Osteocyte (in vitro differentiated cells): ENCODE data around the gene NETO2. TPM values are rescaled to one million over a fixed set of nuclear protein-coding genes. Genes with fewer than 3 reads are reported as not detected.

Source experiments
- DNase-seq: peaks from one replicate; pipeline ENCODE4 v3.0.0; 2021; ENCODE audit warnings: mixed read lengths; ENCODE audit not compliant: unreplicated experiment; ENCODE audit errors: extremely low spot score
- H3K27ac Mint-ChIP-seq: one replicate; pipeline ENCODE4 v1.8.0; 2021; ENCODE audit warnings: mild to moderate bottlenecking, mixed read lengths; ENCODE audit not compliant: unreplicated experiment
- H3K27me3 Mint-ChIP-seq: one replicate; pipeline ENCODE4 v1.8.0; 2021; ENCODE audit warnings: mixed read lengths; ENCODE audit not compliant: unreplicated experiment
- H3K36me3 Mint-ChIP-seq: one replicate; pipeline ENCODE4 v1.8.0; 2021; ENCODE audit warnings: mixed read lengths; ENCODE audit not compliant: unreplicated experiment
- H3K4me1 Mint-ChIP-seq: one replicate; pipeline ENCODE4 v1.8.0; 2021; ENCODE audit warnings: mixed read lengths; ENCODE audit not compliant: unreplicated experiment
- H3K4me3 Mint-ChIP-seq: one replicate; pipeline ENCODE4 v1.8.0; 2021; ENCODE audit warnings: mild to moderate bottlenecking, moderate library complexity, mixed read lengths; ENCODE audit not compliant: unreplicated experiment
- H3K9me3 Mint-ChIP-seq: one replicate; pipeline ENCODE4 v1.8.0; 2021; ENCODE audit warnings: mixed read lengths; ENCODE audit not compliant: unreplicated experiment
- CTCF ChIP-seq: fragments of 200-600 bp; sonication (generic); IDR thresholded peaks from 2 replicates; pipeline ENCODE4 v1.5.0; 2021; ENCODE audit warnings: antibody characterized with exemption, mild to moderate bottlenecking, moderate library complexity
- total RNA-seq: library from RNA; stranded (reverse); gene quantifications from 2 replicates; pipeline ENCODE4 v1.2.1, GENCODE V29; 2021

Gene NETO2
- total RNA-seq, 1 donor from 2014 or later, result 16.7 TPM

DNA sequence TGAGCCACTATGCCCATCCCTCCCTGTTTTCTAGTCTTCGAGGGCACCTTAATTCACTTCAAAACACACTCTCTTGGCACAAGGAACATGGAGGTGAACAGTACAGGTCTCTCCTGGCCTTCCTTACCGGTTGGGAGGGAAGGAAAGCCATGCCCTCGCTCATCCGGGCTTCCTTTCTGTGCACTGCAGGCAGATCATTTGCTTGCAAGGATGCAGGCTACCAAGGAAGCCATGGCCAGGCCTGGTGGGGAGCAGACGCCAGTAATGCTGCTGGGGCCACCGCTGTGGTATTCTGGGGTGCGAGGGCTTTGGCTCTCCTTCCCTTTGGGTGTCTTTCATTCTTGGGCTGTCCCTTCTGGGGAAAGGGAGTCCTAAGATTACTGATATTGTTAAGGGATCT, 89.4 kb downstream of the NETO2 start:
- no peaks in the 10 kb centered on the region for H3K9me3 Mint-ChIP-seq
- H3K27ac Mint-ChIP-seq, result no peak overlapping the region
- H3K27me3 Mint-ChIP-seq, result no peaks in the 10 kb centered on the region
- no peaks in the 10 kb centered on the region for H3K4me1 Mint-ChIP-seq
- no peak overlapping the region for H3K4me3 Mint-ChIP-seq
- H3K36me3 Mint-ChIP-seq, result no peaks in the 10 kb centered on the region
- no peak for TF ChIP-seq CTCF
- DNase-seq, result no peak

GRCh38 chr16:47053895-47054294, 89.8 kb downstream of the NETO2 start:
- Mint-ChIP-seq H3K36me3 (no peaks in the 10 kb centered on the region), H3K27ac (no peak overlapping the region), H3K9me3 (no peaks in the 10 kb centered on the region), H3K27me3 (no peaks in the 10 kb centered on the region), H3K4me3 (no peak overlapping the region), H3K4me1 (no peaks in the 10 kb centered on the region)
- DNase-seq, result no peak
- no peak for TF ChIP-seq CTCF

DNA sequence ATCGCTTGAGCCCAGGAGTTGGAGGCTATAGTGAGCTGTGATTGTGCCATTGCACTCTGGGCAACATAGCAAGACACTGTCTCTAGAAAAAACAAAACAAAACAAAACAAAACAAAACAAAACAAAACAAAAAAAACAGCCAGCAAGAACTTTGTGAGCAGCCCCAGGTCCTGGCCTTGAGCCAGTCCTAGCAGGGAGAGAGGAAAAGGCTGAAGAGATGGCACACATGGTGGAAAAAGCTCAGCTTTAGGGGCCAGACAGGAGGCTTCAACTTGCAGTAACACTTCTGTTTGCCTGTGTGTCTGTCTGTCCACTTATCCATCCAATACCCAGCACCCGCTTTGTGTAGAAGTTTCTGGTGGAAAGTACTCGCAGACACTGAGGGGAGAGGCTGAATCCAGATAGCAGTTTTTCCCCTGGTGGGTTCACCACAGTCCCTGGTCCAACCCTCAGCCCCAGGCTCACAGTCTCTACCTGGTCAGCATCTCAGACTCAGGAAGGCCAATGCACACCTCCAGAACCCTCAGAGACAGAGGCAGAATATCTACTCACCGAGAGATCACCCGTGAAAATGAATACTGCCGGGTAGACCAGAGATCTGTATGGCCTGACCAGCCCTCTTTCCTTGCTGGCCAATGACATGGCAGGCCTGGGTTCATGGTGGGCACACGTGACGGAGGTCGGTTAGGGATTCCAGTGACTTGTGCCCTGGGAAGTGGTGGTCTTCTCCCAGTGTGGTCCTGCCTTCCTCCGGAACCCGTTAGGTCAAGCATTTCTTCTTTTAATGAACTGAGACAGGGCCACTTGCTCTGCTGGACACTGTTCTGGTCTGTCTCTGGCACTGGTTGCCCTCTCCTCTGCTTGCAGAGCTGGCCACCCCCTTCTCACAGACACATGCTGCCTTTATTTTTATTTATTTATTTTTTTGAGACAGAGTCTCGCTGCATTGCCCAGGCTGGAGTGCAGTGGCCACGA, 90.8 kb downstream of the NETO2 start:
- no peaks in the 10 kb centered on the region for H3K27me3 Mint-ChIP-seq
- H3K36me3 Mint-ChIP-seq, result no peaks in the 10 kb centered on the region
- no peak overlapping the region for H3K27ac Mint-ChIP-seq
- H3K4me1 Mint-ChIP-seq, result no peaks in the 10 kb centered on the region
- no peak overlapping the region for H3K4me3 Mint-ChIP-seq
- DNase-seq, result no peak
- H3K9me3 Mint-ChIP-seq, result no peaks in the 10 kb centered on the region
- TF ChIP-seq CTCF, result no peak

DNA sequence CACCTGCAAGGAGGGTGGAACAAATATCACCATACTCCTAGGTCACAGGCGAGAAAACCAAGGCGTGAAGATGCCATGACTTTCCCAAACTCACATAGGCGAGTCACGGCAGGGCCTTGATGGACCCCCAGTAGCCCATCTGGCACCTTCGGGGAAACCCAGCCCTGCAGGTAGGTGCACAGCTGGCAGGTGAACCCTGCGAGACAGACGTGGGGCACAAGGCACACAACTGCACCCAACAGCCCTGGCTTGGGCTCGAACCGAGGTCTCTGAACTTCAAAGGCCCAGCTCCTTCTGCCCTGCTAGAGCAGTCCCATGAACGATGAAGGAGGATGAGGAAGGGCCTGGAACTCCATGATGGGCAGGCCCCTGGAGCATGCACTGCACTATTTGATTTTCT, 92.7 kb downstream of the NETO2 start:
- Mint-ChIP-seq H3K36me3 (no peaks in the 10 kb centered on the region), H3K27ac (no peak overlapping the region), H3K27me3 (no peaks in the 10 kb centered on the region), H3K4me3 (no peak overlapping the region), H3K9me3 (no peaks in the 10 kb centered on the region), H3K4me1 (no peaks in the 10 kb centered on the region)
- TF ChIP-seq CTCF, result no peak
- no peak for DNase-seq

DNA sequence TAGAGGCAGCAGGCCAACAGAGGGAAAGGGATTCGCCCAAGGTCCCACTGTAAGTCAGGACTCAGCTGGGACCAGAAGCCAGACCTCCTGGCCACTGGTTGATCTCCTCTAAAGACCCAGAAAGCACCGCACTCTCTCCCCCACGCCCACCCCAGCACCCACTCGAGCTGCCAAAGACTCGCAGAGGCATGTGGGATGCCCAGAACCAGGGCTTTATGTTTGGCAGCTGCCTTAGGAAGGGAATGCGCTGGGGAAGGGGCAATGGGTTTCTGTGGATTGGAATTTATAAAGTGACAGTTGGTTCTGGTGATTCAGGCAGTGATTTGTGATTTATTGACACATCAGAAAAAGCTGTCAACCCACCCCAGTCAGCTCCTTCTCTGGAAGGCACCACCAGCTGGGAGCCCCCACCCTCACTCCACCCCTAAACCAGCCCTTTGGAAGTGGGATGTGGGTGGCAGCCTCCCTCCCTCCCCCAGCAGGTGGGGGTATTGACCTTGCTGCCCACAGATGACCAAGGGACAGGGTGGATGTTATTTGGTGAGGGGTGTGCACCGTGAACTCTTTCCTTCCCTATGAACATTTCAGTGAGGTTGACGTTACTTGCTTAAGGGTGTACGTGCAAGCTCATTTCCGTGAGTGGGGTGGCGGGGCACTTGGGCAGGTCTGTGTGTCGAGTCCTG, 93.7 kb downstream of the NETO2 start:
- H3K4me3 Mint-ChIP-seq, result no peak overlapping the region
- TF ChIP-seq CTCF, result no peak
- H3K36me3 Mint-ChIP-seq, result no peaks in the 10 kb centered on the region
- no peaks in the 10 kb centered on the region for H3K9me3 Mint-ChIP-seq
- H3K27ac Mint-ChIP-seq, result no peak overlapping the region
- H3K27me3 Mint-ChIP-seq, result no peaks in the 10 kb centered on the region
- H3K4me1 Mint-ChIP-seq, result no peaks in the 10 kb centered on the region
- DNase-seq, result no peak
